ENCODE data around the gene PDZD4. TPM values are rescaled to one million over a fixed set of nuclear protein-coding genes. Genes with fewer than 3 reads are reported as not detected.

The PDZD4 gene
- total and polyA plus RNA-seq, 2 donors from 2014 or later = 4.7 to 7.0 TPM

DNA sequence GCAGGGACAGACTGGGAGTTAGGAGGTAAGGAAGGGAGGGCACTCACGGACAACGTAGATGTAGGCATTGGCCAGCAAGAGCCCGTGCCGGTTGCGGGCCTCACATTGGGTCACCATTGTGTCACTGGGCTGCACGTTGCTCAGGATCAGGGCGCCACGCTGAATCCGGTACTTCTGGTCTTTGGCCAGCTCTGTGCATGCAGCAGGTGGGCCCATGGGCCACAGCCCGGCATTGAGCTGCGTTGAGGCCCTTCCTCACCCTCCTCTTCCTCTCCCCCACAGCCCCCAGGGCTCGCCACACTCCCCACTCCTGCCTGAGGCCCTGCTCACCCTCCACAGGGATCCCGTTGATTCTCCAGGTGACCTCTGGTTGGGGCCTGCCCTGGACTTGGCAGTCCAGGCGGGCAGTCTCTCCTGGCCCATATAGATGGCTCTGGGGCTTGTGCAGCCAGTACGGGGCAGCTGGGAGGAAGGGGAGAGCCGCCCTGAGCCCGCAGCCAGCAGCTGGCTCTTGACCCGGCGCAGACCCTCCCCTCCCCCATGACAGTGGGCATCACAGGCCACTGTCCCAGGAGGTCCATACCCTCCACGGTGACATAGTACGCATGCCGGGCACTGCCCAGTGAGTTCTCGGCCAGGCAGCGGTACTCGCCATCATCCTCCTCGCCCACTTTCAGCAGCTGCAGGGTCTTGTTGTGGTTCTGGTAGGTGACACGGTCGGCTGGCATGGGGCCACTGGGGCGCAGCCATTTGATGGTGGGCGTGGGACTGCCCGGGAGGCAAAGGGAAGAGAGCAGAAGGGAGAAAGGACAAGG, 39.3 kb upstream of the PDZD4 start:
- intact Hi-C loops (cut with DNase I) = no loop called here
- H3K27me3 ChIP-seq (ENCODE audit: control insufficient read depth, insufficient read depth, low read length) = no peaks in the 10 kb centered on the region

GRCh38 chrX:153868576-153869472, 38.5 kb upstream of the PDZD4 start:
- Histone ChIP-seq H3K4me1 (ENCODE audit: control insufficient read depth in 2 of 3, insufficient read depth in 2 of 3, low read depth in 1 of 3, low read length in 3 of 3) (no peaks in the 10 kb centered on the region), H3K9me3 (ENCODE audit: control insufficient read depth in 2 of 3, insufficient read depth in 1 of 3, low read length in 3 of 3) (no peaks in the 10 kb centered on the region), H3K36me3 (ENCODE audit: control insufficient read depth in 2 of 3, insufficient read depth in 3 of 3, low read length in 3 of 3) (no peaks in the 10 kb centered on the region), H3K9ac (ENCODE audit: low read length in 3 of 3) (no peak overlapping the region), H3K27me3 (ENCODE audit: control insufficient read depth, insufficient read depth, low read length) (no peaks in the 10 kb centered on the region), H3K4me3 (ENCODE audit: low read length in 3 of 3) (no peak overlapping the region), H3K27ac (ENCODE audit: low read depth in 2 of 2, low read length in 2 of 2) (no peak overlapping the region)
- DNase-seq (peak in 1 of 5 donors; percentile 60), FAIRE-seq (no peak)
- TF ChIP-seq, protein P1, sequence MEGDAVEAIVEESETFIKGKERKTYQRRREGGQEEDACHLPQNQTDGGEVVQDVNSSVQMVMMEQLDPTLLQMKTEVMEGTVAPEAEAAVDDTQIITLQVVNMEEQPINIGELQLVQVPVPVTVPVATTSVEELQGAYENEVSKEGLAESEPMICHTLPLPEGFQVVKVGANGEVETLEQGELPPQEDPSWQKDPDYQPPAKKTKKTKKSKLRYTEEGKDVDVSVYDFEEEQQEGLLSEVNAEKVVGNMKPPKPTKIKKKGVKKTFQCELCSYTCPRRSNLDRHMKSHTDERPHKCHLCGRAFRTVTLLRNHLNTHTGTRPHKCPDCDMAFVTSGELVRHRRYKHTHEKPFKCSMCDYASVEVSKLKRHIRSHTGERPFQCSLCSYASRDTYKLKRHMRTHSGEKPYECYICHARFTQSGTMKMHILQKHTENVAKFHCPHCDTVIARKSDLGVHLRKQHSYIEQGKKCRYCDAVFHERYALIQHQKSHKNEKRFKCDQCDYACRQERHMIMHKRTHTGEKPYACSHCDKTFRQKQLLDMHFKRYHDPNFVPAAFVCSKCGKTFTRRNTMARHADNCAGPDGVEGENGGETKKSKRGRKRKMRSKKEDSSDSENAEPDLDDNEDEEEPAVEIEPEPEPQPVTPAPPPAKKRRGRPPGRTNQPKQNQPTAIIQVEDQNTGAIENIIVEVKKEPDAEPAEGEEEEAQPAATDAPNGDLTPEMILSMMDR (IDR thresholded peaks at IDR 0.05; ENCODE audit: borderline replicate concordance, extremely low read depth, insufficient read depth) = no peak
- intact Hi-C loops (cut with DNase I) = no loop called here

More for the DNA sequence above, 39.3 kb upstream of the PDZD4 start:
- H3K4me1 ChIP-seq (ENCODE audit: control insufficient read depth in 2 of 3, insufficient read depth in 2 of 3, low read depth in 1 of 3, low read length in 3 of 3) = no peaks in the 10 kb centered on the region
- H3K27ac ChIP-seq (ENCODE audit: low read depth in 2 of 2, low read length in 2 of 2) = no peak overlapping the region
- H3K4me3 ChIP-seq (ENCODE audit: low read length in 3 of 3) = no peak overlapping the region
- H3K9me3 ChIP-seq (ENCODE audit: control insufficient read depth in 2 of 3, insufficient read depth in 1 of 3, low read length in 3 of 3) = no peaks in the 10 kb centered on the region
- TF ChIP-seq, protein P1 (IDR thresholded peaks at IDR 0.05; ENCODE audit: borderline replicate concordance, extremely low read depth, insufficient read depth) = no peak
- no peaks in the 10 kb centered on the region for H3K36me3 ChIP-seq (ENCODE audit: control insufficient read depth in 2 of 3, insufficient read depth in 3 of 3, low read length in 3 of 3)
- no peak overlapping the region for H3K9ac ChIP-seq (ENCODE audit: low read length in 3 of 3)
- FAIRE-seq (no peak), DNase-seq (peak in 1 of 5 donors; percentile 66)

DNA sequence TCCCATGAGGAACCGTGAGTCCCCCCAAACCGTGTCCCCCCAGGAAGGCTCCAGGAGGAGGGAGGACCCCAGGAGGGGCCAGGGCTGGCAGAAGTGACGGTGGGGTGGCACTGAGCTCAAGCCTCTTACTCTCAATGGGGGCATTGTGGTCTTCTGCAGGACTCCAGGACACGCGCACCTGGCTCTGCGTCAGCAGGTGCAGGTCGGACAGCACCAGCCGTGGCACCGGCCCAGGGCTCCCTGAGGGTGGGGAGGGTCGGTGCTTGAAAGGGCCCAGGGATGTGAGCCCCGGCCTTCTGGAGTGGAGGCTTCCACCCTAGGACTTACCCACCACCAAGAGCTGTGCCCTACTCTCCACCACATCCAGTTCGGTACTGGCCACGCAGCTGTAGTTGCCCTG, 37.3 kb upstream of the PDZD4 start:
- Histone ChIP-seq H3K27me3 (ENCODE audit: control insufficient read depth, insufficient read depth, low read length) (no peaks in the 10 kb centered on the region), H3K9ac (ENCODE audit: low read length in 3 of 3) (no peak overlapping the region), H3K27ac (ENCODE audit: low read depth in 2 of 2, low read length in 2 of 2) (no peak overlapping the region), H3K9me3 (ENCODE audit: control insufficient read depth in 2 of 3, insufficient read depth in 1 of 3, low read length in 3 of 3) (no peaks in the 10 kb centered on the region), H3K4me3 (ENCODE audit: low read length in 3 of 3) (no peak overlapping the region), H3K4me1 (ENCODE audit: control insufficient read depth in 2 of 3, insufficient read depth in 2 of 3, low read depth in 1 of 3, low read length in 3 of 3) (no peaks in the 10 kb centered on the region), H3K36me3 (ENCODE audit: control insufficient read depth in 2 of 3, insufficient read depth in 3 of 3, low read length in 3 of 3) (no peaks in the 10 kb centered on the region)
- TF ChIP-seq, protein P1 (IDR thresholded peaks at IDR 0.05; ENCODE audit: borderline replicate concordance, extremely low read depth, insufficient read depth) = no peak
- intact Hi-C loops (cut with DNase I) = no loop called here
- DNase-seq (peak in 1 of 5 donors; percentile 51), FAIRE-seq (no peak)
